NCI-H2107 treated with DMSO at 0.1 percent for 48 hours (cell line): ENCODE results near the gene C4BPA.

Experiments used
- DNase-seq: peaks from one replicate; lab custom pipeline; 2025; ENCODE audit not compliant: unreplicated experiment; lab: John Stamatoyannopoulos, UW

C4BPA gene

GRCh38 chr1:207112616-207113296 is 8.7 kb downstream of the C4BPA start:
- DNase-seq: no peak

- DNase-seq: no peak
These were observed 11.2 kb downstream of the C4BPA start for GRCh38 chr1:207115269-207115668.

GRCh38 chr1:207124389-207124788 is 20.4 kb downstream of the C4BPA start:
- no peak for DNase-seq

- DNase-seq: no peak
These were observed 24.4 kb downstream of the C4BPA start for GRCh38 chr1:207128336-207128921.

- DNase-seq: no peak
These were observed 25.0 kb downstream of the C4BPA start for GRCh38 chr1:207129053-207129452.

GRCh38 chr1:207130252-207131036 is 26.4 kb downstream of the C4BPA start:
- no peak for DNase-seq

- no peak for DNase-seq
These were observed 27.1 kb downstream of the C4BPA start for GRCh38 chr1:207131163-207131562.

GRCh38 chr1:207134581-207134980 is 30.5 kb downstream of the C4BPA start:
- no peak for DNase-seq

GRCh38 chr1:207139616-207140015 is 35.6 kb downstream of the C4BPA start:
- no peak for DNase-seq

GRCh38 chr1:207140536-207140935 is 36.5 kb downstream of the C4BPA start:
- no peak for DNase-seq

GRCh38 chr1:207145401-207146058 is 41.5 kb downstream of the C4BPA start:
- no peak for DNase-seq

- DNase-seq: no peak
These were observed 47.9 kb downstream of the C4BPA start for GRCh38 chr1:207151920-207152319.

- no peak for DNase-seq
These were observed 48.9 kb downstream of the C4BPA start for GRCh38 chr1:207152792-207153468.

- DNase-seq: no peak
These were observed 51.0 kb downstream of the C4BPA start for GRCh38 chr1:207155028-207155427.

- DNase-seq: no peak
These were observed 52.1 kb downstream of the C4BPA start for GRCh38 chr1:207156095-207156494.

GRCh38 chr1:207156826-207157225 is 52.8 kb downstream of the C4BPA start:
- DNase-seq: no peak

GRCh38 chr1:207164086-207164485 is 60.1 kb downstream of the C4BPA start:
- DNase-seq: no peak

- no peak for DNase-seq
These were observed 68.3 kb downstream of the C4BPA start for GRCh38 chr1:207172321-207172720.

- DNase-seq: no peak
These were observed 68.9 kb downstream of the C4BPA start for GRCh38 chr1:207172885-207173284.

- DNase-seq: no peak
These were observed 69.4 kb downstream of the C4BPA start for GRCh38 chr1:207173396-207173795.

- DNase-seq: no peak
These were observed 70.9 kb downstream of the C4BPA start for GRCh38 chr1:207174913-207175312.
